H1 (cell line): ENCODE data around the gene IFT27. TPM values are rescaled to one million over a fixed set of nuclear protein-coding genes. Genes with fewer than 3 reads are reported as not detected.
A peak's percentile ranks its signal among the peaks of the same experiment; 100 is the strongest.

Experiments used
- CTCF ChIA-PET: fragments of 300-600 bp; sonication (Branson Sonifier 250); formaldehyde crosslinking; loops from one replicate; lab custom pipeline; 2021; ENCODE audit not compliant: partially characterized antibody; lab: Charles Lee
- POLR2A ChIA-PET: fragments of 300-600 bp; sonication (Branson Sonifier 250); formaldehyde crosslinking; loops from one replicate; lab custom pipeline; 2021; ENCODE audit warnings: inconsistent platforms; ENCODE audit not compliant: partially characterized antibody; lab: Charles Lee
- DNase-seq, 2 experiments: peaks; one replicate each; pipeline versions ENCODE4 v3.0.0 to v3.0.0-alpha.2; 2010 to 2022; ENCODE audit warnings: low spot score in 2 of 2, low read depth in 1 of 2, mixed read lengths in 1 of 2
- FAIRE-seq: peaks from 2 replicates; lab custom pipeline; 2011; peaks lifted over from hg19 to GRCh38; lab: Jason Lieb, UNC
- H2AFZ ChIP-seq: 2 replicates; pipeline ENCODE4 v1.8.1; 2012; ENCODE audit warnings: low read length, inconsistent platforms
- H2AK5ac ChIP-seq: 2 replicates; pipeline ENCODE4 v1.6.1; 2013; ENCODE audit warnings: low read depth, low read length
- H2BK120ac ChIP-seq: replicated peaks from 2 replicates; pipeline ENCODE3; 2013; ENCODE audit warnings: low read depth, low read length, inconsistent platforms
- H2BK12ac ChIP-seq: 2 replicates; pipeline ENCODE4 v1.6.1; 2013; ENCODE audit warnings: low read depth, low read length
- H2BK15ac ChIP-seq: 2 replicates; pipeline ENCODE4 v1.6.1; 2013; ENCODE audit warnings: low read length
- H2BK20ac ChIP-seq: 2 replicates; pipeline ENCODE4 v1.6.1; 2013; ENCODE audit warnings: low read length
- H2BK5ac ChIP-seq: 2 replicates; pipeline ENCODE4 v1.6.1; 2013; ENCODE audit warnings: low read depth, low read length
- H3K14ac ChIP-seq: 2 replicates; pipeline ENCODE4 v1.6.1; 2013; ENCODE audit warnings: inconsistent platforms; ENCODE audit not compliant: insufficient read length
- H3K18ac ChIP-seq: 2 replicates; pipeline ENCODE4 v1.6.1; 2013; ENCODE audit warnings: low read length; ENCODE audit errors: extremely low read depth
- H3K23ac ChIP-seq: 2 replicates; pipeline ENCODE4 v1.6.1; 2013; ENCODE audit warnings: inconsistent platforms; ENCODE audit not compliant: insufficient read length
- H3K23me2 ChIP-seq: 2 replicates; pipeline ENCODE4 v1.6.1; 2013; ENCODE audit warnings: low read depth, low read length
- H3K27ac ChIP-seq: 2 replicates; pipeline ENCODE4 v1.6.1; 2011; ENCODE audit warnings: low read depth, low read length, inconsistent platforms
- H3K27me3 ChIP-seq, 4 experiments: replicated peaks in 1 of 4; 1 replicate in 1 of 4; 2 replicates in 3 of 4; pipeline versions ENCODE4 v1.6.1 to v1.8.1; 2011 to 2013; ENCODE audit warnings: low read length in 3 of 4, mild to moderate bottlenecking in 3 of 4, inconsistent platforms in 2 of 4, mixed read lengths in 2 of 4, moderate library complexity in 1 of 4; ENCODE audit not compliant: control insufficient read depth in 3 of 4, insufficient read depth in 3 of 4; ENCODE audit errors: extremely low read depth in 1 of 4
- H3K36me3 ChIP-seq, 4 experiments: 2 replicates each; pipeline versions ENCODE4 v1.6.1 to v1.8.1; 2011 to 2013; ENCODE audit warnings: mild to moderate bottlenecking in 4 of 4, low read length in 3 of 4, moderate library complexity in 2 of 4, control low read depth in 1 of 4, inconsistent platforms in 1 of 4; ENCODE audit not compliant: insufficient read depth in 4 of 4, control insufficient read depth in 2 of 4
- H3K4ac ChIP-seq: replicated peaks from 2 replicates; pipeline ENCODE3; 2013; ENCODE audit warnings: low read length, low read depth, mixed read lengths, inconsistent platforms; ENCODE audit not compliant: insufficient read length
- H3K4me1 ChIP-seq, 4 experiments: replicated peaks in 1 of 4; 1 replicate in 1 of 4; 2 replicates in 3 of 4; pipeline versions ENCODE4 v1.6.1 to v1.8.1; 2011 to 2013; ENCODE audit warnings: low read length in 3 of 4, inconsistent platforms in 2 of 4, mixed read lengths in 1 of 4; ENCODE audit not compliant: insufficient read depth in 4 of 4, control insufficient read depth in 3 of 4
- H3K4me2 ChIP-seq, 2 experiments: 2 replicates each; pipeline versions ENCODE4 v1.6.1 to v1.8.1; 2011 to 2013; ENCODE audit warnings: low read depth in 2 of 2, low read length in 2 of 2, control low read depth in 1 of 2, inconsistent platforms in 1 of 2, mild to moderate bottlenecking in 1 of 2; ENCODE audit not compliant: insufficient read depth in 1 of 2
- H3K4me3 ChIP-seq, 4 experiments: fragments of 200-600, 300-600 bp in 1 of 4; sonication (generic), shearing (Covaris generic), sonication (Bioruptor Twin) in 1 of 4; 2 replicates each; pipeline versions ENCODE4 v1.5.1 to v1.8.1; 2011 to 2016; ENCODE audit warnings: low read length in 4 of 4, low read depth in 3 of 4, control low read depth in 2 of 4, inconsistent platforms in 2 of 4, mild to moderate bottlenecking in 2 of 4, mixed read lengths in 1 of 4, moderate library complexity in 1 of 4; ENCODE audit not compliant: insufficient read depth in 2 of 4; ENCODE audit errors: extremely low read depth in 1 of 4
- H3K56ac ChIP-seq: replicated peaks from 2 replicates; pipeline ENCODE3; 2013; ENCODE audit warnings: low read depth, mild to moderate bottlenecking, mixed read lengths, low read length, inconsistent platforms; ENCODE audit not compliant: insufficient read length
- H3K79me1 ChIP-seq: 2 replicates; pipeline ENCODE4 v1.6.1; 2013; ENCODE audit warnings: low read depth, low read length, control low read depth
- H3K79me2 ChIP-seq, 2 experiments: 2 replicates each; pipeline versions ENCODE4 v1.6.1 to v1.8.1; 2012 to 2013; ENCODE audit warnings: low read length in 2 of 2, mild to moderate bottlenecking in 2 of 2, inconsistent platforms in 1 of 2; ENCODE audit not compliant: insufficient read depth in 2 of 2, control insufficient read depth in 1 of 2
- H3K9ac ChIP-seq, 4 experiments: replicated peaks in 1 of 4; 1 replicate in 1 of 4; 2 replicates in 3 of 4; pipeline versions ENCODE4 v1.6.1 to v1.8.1; 2011 to 2013; ENCODE audit warnings: low read depth in 3 of 4, low read length in 3 of 4, control low read depth in 2 of 4, mild to moderate bottlenecking in 2 of 4, moderate library complexity in 2 of 4, inconsistent platforms in 1 of 4; ENCODE audit errors: extremely low read depth in 1 of 4
- H3K9me3 ChIP-seq, 2 experiments: 2 replicates each; pipeline versions ENCODE4 v1.6.1 to v1.8.1; 2012 to 2013; ENCODE audit warnings: mild to moderate bottlenecking in 2 of 2, moderate library complexity in 2 of 2, control low read depth in 1 of 2, inconsistent platforms in 1 of 2, low read depth in 1 of 2, low read length in 1 of 2, mixed read lengths in 1 of 2; ENCODE audit not compliant: insufficient read depth in 2 of 2
- H4K20me1 ChIP-seq, 2 experiments: replicated peaks in 1 of 2; 2 replicates each; pipeline versions ENCODE3 to v1.8.1; 2011 to 2013; ENCODE audit warnings: inconsistent platforms in 2 of 2, low read length in 2 of 2, mild to moderate bottlenecking in 1 of 2; ENCODE audit not compliant: insufficient read depth in 2 of 2, control insufficient read depth in 1 of 2
- H4K5ac ChIP-seq: 2 replicates; pipeline ENCODE4 v1.6.1; 2013; ENCODE audit warnings: low read length, low read depth, mixed read lengths, inconsistent platforms; ENCODE audit not compliant: insufficient read length
- H4K8ac ChIP-seq: 2 replicates; pipeline ENCODE4 v1.8.0; 2013; ENCODE audit warnings: mild to moderate bottlenecking, moderate library complexity, low read length, inconsistent platforms; ENCODE audit not compliant: insufficient read depth; ENCODE audit errors: extremely low read depth
- H4K91ac ChIP-seq: replicated peaks from 2 replicates; pipeline ENCODE3; 2013; ENCODE audit warnings: low read length, mixed read lengths, inconsistent platforms; ENCODE audit not compliant: insufficient read length
- HDAC6 ChIP-seq: IDR thresholded peaks from one replicate; pipeline ENCODE4 v1.7.1; 2012; ENCODE audit warnings: low read depth, mild to moderate bottlenecking, inconsistent platforms, low read length, moderate library complexity
- JUND ChIP-seq: IDR thresholded peaks from 2 replicates; pipeline ENCODE4 v1.6.1; 2011; ENCODE audit warnings: mild to moderate bottlenecking, improper control_type of control experiment, low read length
- KDM4A ChIP-seq: IDR thresholded peaks from one replicate; pipeline ENCODE4 v1.7.1; 2012; ENCODE audit warnings: low read depth, mild to moderate bottlenecking, moderate library complexity, low read length, inconsistent platforms; ENCODE audit not compliant: severe bottlenecking
- YY1 ChIP-seq: IDR thresholded peaks from 2 replicates; pipeline ENCODE4 v1.6.1; 2011; ENCODE audit warnings: low read depth, mild to moderate bottlenecking, low read length
- WGBS, 2 experiments: shearing (Covaris generic) in 1 of 2; methylation state at CpG; one replicate each; pipeline versions ENCODE4 v1.1.6 to v1.1.7; 2013 to 2015; ENCODE audit warnings: low lambda C conversion rate in 2 of 2, mixed read lengths in 2 of 2, inconsistent platforms in 1 of 2, low coverage in 1 of 2, missing lambda C conversion rate in 1 of 2; ENCODE audit not compliant: insufficient replicate concordance in 2 of 2, insufficient coverage in 1 of 2, insufficient read length in 1 of 2; ENCODE audit errors: extremely low coverage in 1 of 2, missing lambda C conversion rate in 1 of 2; 5-methylcytosine and 5-hydroxymethylcytosine counted together
- polyA plus RNA-seq, 7 experiments: library from polyadenylated mRNA; depleted of rRNA in 3 of 7; stranded (reverse) in 5 of 7; unstranded in 2 of 7; fragments of >200 nt in 5 of 7; fragments of 200-250 nt in 2 of 7; gene quantifications; 1 replicate in 5 of 7; 2 replicates in 1 of 7; 4 replicates in 1 of 7; pipeline versions ENCODE4 v1.2.1 to v1.2.3, GENCODE V29; 2011 to 2013; ENCODE audit warnings: missing spikeins in 2 of 7, mixed read lengths in 2 of 7
- total RNA-seq: library from RNA; stranded (reverse); fragmentation: NEBNext Ultra II Directional; extraction: Animal tissue kit (Norgen Biotek cat#: 25700); gene quantifications from 2 replicates; pipeline ENCODE4 v1.2.1, GENCODE V29; 2021

The IFT27 gene
- total and polyA plus RNA-seq, 2 of the 8 experiments (the other 6 are each of a cell fraction or from before 2014, with no cell fraction given) = 36.4 to 46.2 TPM

DNA sequence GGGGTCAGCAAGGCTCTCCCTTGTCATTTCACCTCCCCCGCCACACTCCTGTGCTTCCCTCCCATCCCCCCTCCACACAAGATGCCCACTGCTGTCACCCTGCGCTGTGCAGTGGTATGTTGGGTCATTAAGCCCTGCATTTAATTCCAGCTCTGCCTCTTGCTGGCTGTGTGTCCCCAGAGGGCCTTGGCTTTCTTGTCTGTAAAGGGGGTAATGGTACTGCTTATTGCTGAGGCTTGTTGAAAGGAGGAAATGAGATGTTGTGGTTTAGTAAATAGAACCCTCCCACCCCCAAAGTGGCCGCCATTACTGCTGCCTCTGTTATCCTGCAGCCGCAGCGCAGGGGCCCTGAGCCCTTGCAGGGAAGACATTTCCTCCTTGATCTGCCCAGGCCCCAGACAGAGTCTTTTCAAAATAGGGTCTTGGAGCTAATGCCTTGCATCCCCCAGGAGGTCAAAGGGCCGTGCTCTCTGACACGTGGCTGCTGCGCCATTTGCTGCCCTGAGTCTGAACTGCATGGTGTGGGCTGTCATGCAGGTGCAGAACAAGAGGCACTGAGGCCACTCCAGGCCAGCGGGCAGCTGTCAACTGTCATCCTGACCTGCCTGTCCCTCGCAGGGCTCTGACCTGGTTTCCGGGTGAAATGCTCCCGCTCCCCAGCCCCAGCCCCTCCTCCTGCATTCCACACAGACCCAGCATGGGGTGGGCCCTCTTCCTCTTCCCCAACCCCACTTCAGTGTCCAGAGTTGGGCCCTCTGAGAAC, 22.2 kb upstream of the IFT27 start:
- CTCF ChIA-PET = interaction anchor here (0.8 kb wide), 1 partner anchor 200 kb away, joined by 3 read pairs; no protein-coding TSS in a partner anchor

More for the DNA sequence above, 22.2 kb upstream of the IFT27 start:
- H3K27me3 ChIP-seq = no peaks in the 10 kb centered on the region
- peaks cover 2% of the 10 kb centered on the region; the same call in 1 of the 2 replicates for H3K23me2 ChIP-seq
- no peaks in the 10 kb centered on the region for H3K79me2 ChIP-seq
- FAIRE-seq = no peak
- no peak overlapping the region for H4K91ac ChIP-seq
- TF ChIP-seq JUND = no peak
- TF ChIP-seq KDM4A = no peak
- TF ChIP-seq HDAC6 = no peak
- TF ChIP-seq YY1 = peak; percentile 25; the same call in 1 of the 2 replicates
- H3K36me3 ChIP-seq = no peaks in the 10 kb centered on the region
- H3K23ac ChIP-seq = no peak overlapping the region
- H4K5ac ChIP-seq = no peak overlapping the region
- no peak for DNase-seq
- peak overlapping the region; percentile 83 for H3K18ac ChIP-seq
- POLR2A ChIA-PET = interaction anchor here (1.1 kb wide), 1 partner anchor 11 kb away, joined by 3 read pairs; no protein-coding TSS in a partner anchor
- H3K9ac ChIP-seq = no peak overlapping the region; a peak in 1 of 7 replicates
- H3K4me1 ChIP-seq = peaks cover 8 to 23% (median 15%) of the 10 kb centered on the region in 4 experiments
- H3K9me3 ChIP-seq = no peaks in the 10 kb centered on the region
- H2AFZ ChIP-seq = no peak overlapping the region
- 68% methylated on average over 11 of the region's 12 CpGs; no CpG with 5 or more reads in 1 of the 2 experiments for WGBS, 2 experiments
- H2AK5ac ChIP-seq = 0 out of 2 replicates have a peak overlapping the region, but pooled peaks have one; percentile 49
- H3K4ac ChIP-seq = no peak overlapping the region
- peak overlapping the region; percentile 44; the same call in 1 of the 2 replicates for H2BK5ac ChIP-seq
- H3K4me2 ChIP-seq = peak overlapping the region in 1 of 2 experiments; percentile 43; a peak in 3 of 4 replicates
- no peaks in the 10 kb centered on the region for H4K20me1 ChIP-seq
- no peak overlapping the region for H4K8ac ChIP-seq
- peak overlapping the region; percentile 88 for H2BK15ac ChIP-seq
- no peak overlapping the region for H2BK120ac ChIP-seq
- no peak overlapping the region for H3K27ac ChIP-seq
- no peak overlapping the region for H3K56ac ChIP-seq
- peak overlapping the region; percentile 55; the same call in 1 of the 2 replicates for H2BK12ac ChIP-seq
- no peaks in the 10 kb centered on the region; the same call in 1 of the 2 replicates for H3K79me1 ChIP-seq
- peak overlapping the region; percentile 90; the same call in 1 of the 2 replicates for H2BK20ac ChIP-seq
- H3K4me3 ChIP-seq = no peak overlapping the region
- no peak overlapping the region for H3K14ac ChIP-seq
